H1 (cell line): ENCODE results near the gene TMIGD3. TPM values are rescaled to one million over a fixed set of nuclear protein-coding genes. Genes with fewer than 3 reads are reported as not detected.

ENCODE experiments used
- CTCF ChIA-PET: fragments of 300-600 bp; sonication (Branson Sonifier 250); formaldehyde crosslinking; loops from one replicate; lab custom pipeline; 2021; ENCODE audit not compliant: partially characterized antibody; lab: Charles Lee
- POLR2A ChIA-PET: fragments of 300-600 bp; sonication (Branson Sonifier 250); formaldehyde crosslinking; loops from one replicate; lab custom pipeline; 2021; ENCODE audit warnings: inconsistent platforms; ENCODE audit not compliant: partially characterized antibody; lab: Charles Lee
- DNase-seq, 2 experiments: peaks; one replicate each; pipeline versions ENCODE4 v3.0.0 to v3.0.0-alpha.2; 2010 to 2022; ENCODE audit warnings: low spot score in 2 of 2, low read depth in 1 of 2, mixed read lengths in 1 of 2
- FAIRE-seq: peaks from 2 replicates; lab custom pipeline; 2011; peaks lifted over from hg19 to GRCh38; lab: Jason Lieb, UNC
- H2AFZ ChIP-seq: 2 replicates; pipeline ENCODE4 v1.8.1; 2012; ENCODE audit warnings: low read length, inconsistent platforms
- H2AK5ac ChIP-seq: 2 replicates; pipeline ENCODE4 v1.6.1; 2013; ENCODE audit warnings: low read depth, low read length
- H2BK120ac ChIP-seq: replicated peaks from 2 replicates; pipeline ENCODE3; 2013; ENCODE audit warnings: low read depth, low read length, inconsistent platforms
- H2BK12ac ChIP-seq: 2 replicates; pipeline ENCODE4 v1.6.1; 2013; ENCODE audit warnings: low read depth, low read length
- H2BK15ac ChIP-seq: 2 replicates; pipeline ENCODE4 v1.6.1; 2013; ENCODE audit warnings: low read length
- H2BK20ac ChIP-seq: 2 replicates; pipeline ENCODE4 v1.6.1; 2013; ENCODE audit warnings: low read length
- H2BK5ac ChIP-seq: 2 replicates; pipeline ENCODE4 v1.6.1; 2013; ENCODE audit warnings: low read depth, low read length
- H3K14ac ChIP-seq: 2 replicates; pipeline ENCODE4 v1.6.1; 2013; ENCODE audit warnings: inconsistent platforms; ENCODE audit not compliant: insufficient read length
- H3K18ac ChIP-seq: 2 replicates; pipeline ENCODE4 v1.6.1; 2013; ENCODE audit warnings: low read length; ENCODE audit errors: extremely low read depth
- H3K23ac ChIP-seq: 2 replicates; pipeline ENCODE4 v1.6.1; 2013; ENCODE audit warnings: inconsistent platforms; ENCODE audit not compliant: insufficient read length
- H3K23me2 ChIP-seq: 2 replicates; pipeline ENCODE4 v1.6.1; 2013; ENCODE audit warnings: low read depth, low read length
- H3K27ac ChIP-seq: 2 replicates; pipeline ENCODE4 v1.6.1; 2011; ENCODE audit warnings: low read depth, low read length, inconsistent platforms
- H3K27me3 ChIP-seq, 4 experiments: replicated peaks in 1 of 4; 1 replicate in 1 of 4; 2 replicates in 3 of 4; pipeline versions ENCODE4 v1.6.1 to v1.8.1; 2011 to 2013; ENCODE audit warnings: low read length in 3 of 4, mild to moderate bottlenecking in 3 of 4, inconsistent platforms in 2 of 4, mixed read lengths in 2 of 4, moderate library complexity in 1 of 4; ENCODE audit not compliant: control insufficient read depth in 3 of 4, insufficient read depth in 3 of 4; ENCODE audit errors: extremely low read depth in 1 of 4
- H3K36me3 ChIP-seq, 4 experiments: 2 replicates each; pipeline versions ENCODE4 v1.6.1 to v1.8.1; 2011 to 2013; ENCODE audit warnings: mild to moderate bottlenecking in 4 of 4, low read length in 3 of 4, moderate library complexity in 2 of 4, control low read depth in 1 of 4, inconsistent platforms in 1 of 4; ENCODE audit not compliant: insufficient read depth in 4 of 4, control insufficient read depth in 2 of 4
- H3K4ac ChIP-seq: replicated peaks from 2 replicates; pipeline ENCODE3; 2013; ENCODE audit warnings: low read length, low read depth, mixed read lengths, inconsistent platforms; ENCODE audit not compliant: insufficient read length
- H3K4me1 ChIP-seq, 4 experiments: replicated peaks in 1 of 4; 1 replicate in 1 of 4; 2 replicates in 3 of 4; pipeline versions ENCODE4 v1.6.1 to v1.8.1; 2011 to 2013; ENCODE audit warnings: low read length in 3 of 4, inconsistent platforms in 2 of 4, mixed read lengths in 1 of 4; ENCODE audit not compliant: insufficient read depth in 4 of 4, control insufficient read depth in 3 of 4
- H3K4me2 ChIP-seq, 2 experiments: 2 replicates each; pipeline versions ENCODE4 v1.6.1 to v1.8.1; 2011 to 2013; ENCODE audit warnings: low read depth in 2 of 2, low read length in 2 of 2, control low read depth in 1 of 2, inconsistent platforms in 1 of 2, mild to moderate bottlenecking in 1 of 2; ENCODE audit not compliant: insufficient read depth in 1 of 2
- H3K4me3 ChIP-seq, 4 experiments: fragments of 200-600, 300-600 bp in 1 of 4; sonication (generic), shearing (Covaris generic), sonication (Bioruptor Twin) in 1 of 4; 2 replicates each; pipeline versions ENCODE4 v1.5.1 to v1.8.1; 2011 to 2016; ENCODE audit warnings: low read length in 4 of 4, low read depth in 3 of 4, control low read depth in 2 of 4, inconsistent platforms in 2 of 4, mild to moderate bottlenecking in 2 of 4, mixed read lengths in 1 of 4, moderate library complexity in 1 of 4; ENCODE audit not compliant: insufficient read depth in 2 of 4; ENCODE audit errors: extremely low read depth in 1 of 4
- H3K56ac ChIP-seq: replicated peaks from 2 replicates; pipeline ENCODE3; 2013; ENCODE audit warnings: low read depth, mild to moderate bottlenecking, mixed read lengths, low read length, inconsistent platforms; ENCODE audit not compliant: insufficient read length
- H3K79me1 ChIP-seq: 2 replicates; pipeline ENCODE4 v1.6.1; 2013; ENCODE audit warnings: low read depth, low read length, control low read depth
- H3K79me2 ChIP-seq, 2 experiments: 2 replicates each; pipeline versions ENCODE4 v1.6.1 to v1.8.1; 2012 to 2013; ENCODE audit warnings: low read length in 2 of 2, mild to moderate bottlenecking in 2 of 2, inconsistent platforms in 1 of 2; ENCODE audit not compliant: insufficient read depth in 2 of 2, control insufficient read depth in 1 of 2
- H3K9ac ChIP-seq, 4 experiments: replicated peaks in 1 of 4; 1 replicate in 1 of 4; 2 replicates in 3 of 4; pipeline versions ENCODE4 v1.6.1 to v1.8.1; 2011 to 2013; ENCODE audit warnings: low read depth in 3 of 4, low read length in 3 of 4, control low read depth in 2 of 4, mild to moderate bottlenecking in 2 of 4, moderate library complexity in 2 of 4, inconsistent platforms in 1 of 4; ENCODE audit errors: extremely low read depth in 1 of 4
- H3K9me3 ChIP-seq, 2 experiments: 2 replicates each; pipeline versions ENCODE4 v1.6.1 to v1.8.1; 2012 to 2013; ENCODE audit warnings: mild to moderate bottlenecking in 2 of 2, moderate library complexity in 2 of 2, control low read depth in 1 of 2, inconsistent platforms in 1 of 2, low read depth in 1 of 2, low read length in 1 of 2, mixed read lengths in 1 of 2; ENCODE audit not compliant: insufficient read depth in 2 of 2
- H4K20me1 ChIP-seq, 2 experiments: replicated peaks in 1 of 2; 2 replicates each; pipeline versions ENCODE3 to v1.8.1; 2011 to 2013; ENCODE audit warnings: inconsistent platforms in 2 of 2, low read length in 2 of 2, mild to moderate bottlenecking in 1 of 2; ENCODE audit not compliant: insufficient read depth in 2 of 2, control insufficient read depth in 1 of 2
- H4K5ac ChIP-seq: 2 replicates; pipeline ENCODE4 v1.6.1; 2013; ENCODE audit warnings: low read length, low read depth, mixed read lengths, inconsistent platforms; ENCODE audit not compliant: insufficient read length
- H4K8ac ChIP-seq: 2 replicates; pipeline ENCODE4 v1.8.0; 2013; ENCODE audit warnings: mild to moderate bottlenecking, moderate library complexity, low read length, inconsistent platforms; ENCODE audit not compliant: insufficient read depth; ENCODE audit errors: extremely low read depth
- H4K91ac ChIP-seq: replicated peaks from 2 replicates; pipeline ENCODE3; 2013; ENCODE audit warnings: low read length, mixed read lengths, inconsistent platforms; ENCODE audit not compliant: insufficient read length
- BCL11A ChIP-seq, 2 experiments: IDR thresholded peaks; one replicate each; pipeline ENCODE4 v1.6.1; 2011; ENCODE audit warnings: low read depth in 2 of 2, low read length in 2 of 2, mild to moderate bottlenecking in 2 of 2
- CTCF ChIP-seq, 3 experiments: IDR thresholded peaks; 1 replicate in 2 of 3; 2 replicates in 1 of 3; pipeline versions ENCODE4 v1.5.1 to v1.6.1; 2011; ENCODE audit warnings: low read length in 3 of 3, mild to moderate bottlenecking in 3 of 3, inconsistent platforms in 2 of 3, low read depth in 1 of 3, moderate library complexity in 1 of 3; ENCODE audit not compliant: insufficient read depth in 1 of 3; ENCODE audit errors: control extremely low read depth in 1 of 3
- JUN ChIP-seq: IDR thresholded peaks from 2 replicates; pipeline ENCODE4 v1.6.1; 2011; ENCODE audit warnings: low read depth, mild to moderate bottlenecking, improper control_type of control experiment, low read length
- MAX ChIP-seq: IDR thresholded peaks from 2 replicates; pipeline ENCODE4 v1.6.1; 2012; ENCODE audit warnings: inconsistent platforms
- PHF8 ChIP-seq: fragments of 200-600 bp; sonication (generic); conservative IDR thresholded peaks from 2 replicates; pipeline ENCODE4 v1.7.1; 2012; ENCODE audit warnings: low read depth, mild to moderate bottlenecking, inconsistent platforms, low read length, moderate library complexity
- RXRA ChIP-seq: IDR thresholded peaks from 2 replicates; pipeline ENCODE4 v1.6.1; 2011; ENCODE audit warnings: low read depth, mild to moderate bottlenecking, low read length, moderate library complexity; ENCODE audit not compliant: insufficient read depth
- SIRT6 ChIP-seq: IDR thresholded peaks from one replicate; pipeline ENCODE4 v1.7.1; 2012; ENCODE audit warnings: low read length, inconsistent platforms
- SP4 ChIP-seq: IDR thresholded peaks from 2 replicates; pipeline ENCODE4 v1.6.1; 2012; ENCODE audit warnings: low read length, inconsistent platforms
- polyA plus RNA-seq, 7 experiments: library from polyadenylated mRNA; depleted of rRNA in 3 of 7; stranded (reverse) in 5 of 7; unstranded in 2 of 7; fragments of >200 nt in 5 of 7; fragments of 200-250 nt in 2 of 7; gene quantifications; 1 replicate in 5 of 7; 2 replicates in 1 of 7; 4 replicates in 1 of 7; pipeline versions ENCODE4 v1.2.1 to v1.2.3, GENCODE V29; 2011 to 2013; ENCODE audit warnings: missing spikeins in 2 of 7, mixed read lengths in 2 of 7
- total RNA-seq: library from RNA; stranded (reverse); fragmentation: NEBNext Ultra II Directional; extraction: Animal tissue kit (Norgen Biotek cat#: 25700); gene quantifications from 2 replicates; pipeline ENCODE4 v1.2.1, GENCODE V29; 2021

TMIGD3 gene
- total and polyA plus RNA-seq, 2 of the 8 experiments (the other 6 are each of a cell fraction or from before 2014, with no cell fraction given) = not detected

- no peaks in the 10 kb centered on the region for H3K9me3 ChIP-seq
- FAIRE-seq = no peak
- no peak overlapping the region for H3K23ac ChIP-seq
- H3K23me2 ChIP-seq = no peaks in the 10 kb centered on the region
- no peak overlapping the region for H2BK5ac ChIP-seq
- H3K27me3 ChIP-seq = no peaks in the 10 kb centered on the region
- CTCF ChIA-PET = interaction anchor here (0.5 to 1.9 kb wide), 6 partner anchors 9 to 271 kb away, joined by 3 to 6 read pairs (median 3); no protein-coding TSS in a partner anchor
- H2BK12ac ChIP-seq = no peak overlapping the region
- H3K9ac ChIP-seq = no peak overlapping the region
- H3K36me3 ChIP-seq = no peaks in the 10 kb centered on the region
- H2AK5ac ChIP-seq = no peak overlapping the region
- H3K79me2 ChIP-seq = no peaks in the 10 kb centered on the region
- no peak overlapping the region for H3K4me3 ChIP-seq
- H4K8ac ChIP-seq = no peak overlapping the region
- POLR2A ChIA-PET = interaction anchor here (0.7 kb wide), 1 partner anchor 513 kb away, joined by 3 read pairs; no protein-coding TSS in a partner anchor
- no peak overlapping the region for H3K14ac ChIP-seq
- no peak for TF ChIP-seq BCL11A (IDR thresholded peaks at IDR 0.05; ENCODE audit: low read depth in 2 of 2, low read length in 2 of 2)
- no peak for TF ChIP-seq PHF8
- TF ChIP-seq SP4 = no peak
- TF ChIP-seq MAX = no peak
- TF ChIP-seq CTCF (IDR thresholded peaks at IDR 0.05; ENCODE audit: control extremely low read depth in 1 of 3, insufficient read depth in 1 of 3, low read depth in 1 of 3, low read length in 3 of 3) = no peak
- no peak for TF ChIP-seq JUN
- no peak for TF ChIP-seq SIRT6
- TF ChIP-seq RXRA = no peak
- no peak overlapping the region for H4K91ac ChIP-seq
- no peak overlapping the region for H3K27ac ChIP-seq
- no peak overlapping the region for H2BK120ac ChIP-seq
- H2BK20ac ChIP-seq = no peak overlapping the region
- no peak overlapping the region for H3K56ac ChIP-seq
- H3K4me1 ChIP-seq = no peaks in the 10 kb centered on the region
- H4K5ac ChIP-seq = no peak overlapping the region
- no peak overlapping the region for H3K4me2 ChIP-seq
- no peaks in the 10 kb centered on the region for H4K20me1 ChIP-seq
- no peak overlapping the region for H3K4ac ChIP-seq
- H2AFZ ChIP-seq = no peak overlapping the region
- H2BK15ac ChIP-seq = no peak overlapping the region
- no peak for DNase-seq
- H3K18ac ChIP-seq = no peak overlapping the region
- no peaks in the 10 kb centered on the region for H3K79me1 ChIP-seq
Measured at GRCh38 chr1:111476214-111476613, 27.2 kb downstream of the TMIGD3 start.
